HUES64 (cell line): Measurements from ENCODE around the gene GDF15.
"Not testable (repeated sequence)": the region's sequence is repeated elsewhere in the genome, so short reads cannot be mapped to it uniquely, and the experiment has no call there.

Experiments
- H3K27ac ChIP-seq: 2 replicates; pipeline ENCODE4 v1.7.0; 2013; ENCODE audit warnings: low read depth, low read length, inconsistent platforms
- H3K27me3 ChIP-seq: 2 replicates; pipeline ENCODE4 v1.6.1; 2013; ENCODE audit warnings: mild to moderate bottlenecking, low read length; ENCODE audit not compliant: insufficient read depth
- H3K36me3 ChIP-seq: 2 replicates; pipeline ENCODE4 v1.6.1; 2013; ENCODE audit warnings: mild to moderate bottlenecking, low read length; ENCODE audit not compliant: insufficient read depth
- H3K4me1 ChIP-seq: 2 replicates; pipeline ENCODE4 v1.6.1; 2013; ENCODE audit warnings: mild to moderate bottlenecking, low read length, moderate library complexity; ENCODE audit not compliant: insufficient read depth
- H3K4me3 ChIP-seq: 2 replicates; pipeline ENCODE4 v1.5.1; 2013; ENCODE audit warnings: mild to moderate bottlenecking, low read length, moderate library complexity
- H3K9ac ChIP-seq: 2 replicates; pipeline ENCODE4 v1.6.1; 2013; ENCODE audit warnings: mild to moderate bottlenecking, low read depth, low read length
- H3K9me3 ChIP-seq: 2 replicates; pipeline ENCODE4 v1.6.1; 2013; ENCODE audit warnings: low read depth, low read length; ENCODE audit not compliant: insufficient read depth
- WGBS: fragments of 150-250, 120-280 bp; methylation state at CpG from one replicate; pipeline ENCODE4 v1.1.7; 2013; ENCODE audit warnings: missing lambda C conversion rate; 5-methylcytosine and 5-hydroxymethylcytosine counted together

GDF15 gene

DNA sequence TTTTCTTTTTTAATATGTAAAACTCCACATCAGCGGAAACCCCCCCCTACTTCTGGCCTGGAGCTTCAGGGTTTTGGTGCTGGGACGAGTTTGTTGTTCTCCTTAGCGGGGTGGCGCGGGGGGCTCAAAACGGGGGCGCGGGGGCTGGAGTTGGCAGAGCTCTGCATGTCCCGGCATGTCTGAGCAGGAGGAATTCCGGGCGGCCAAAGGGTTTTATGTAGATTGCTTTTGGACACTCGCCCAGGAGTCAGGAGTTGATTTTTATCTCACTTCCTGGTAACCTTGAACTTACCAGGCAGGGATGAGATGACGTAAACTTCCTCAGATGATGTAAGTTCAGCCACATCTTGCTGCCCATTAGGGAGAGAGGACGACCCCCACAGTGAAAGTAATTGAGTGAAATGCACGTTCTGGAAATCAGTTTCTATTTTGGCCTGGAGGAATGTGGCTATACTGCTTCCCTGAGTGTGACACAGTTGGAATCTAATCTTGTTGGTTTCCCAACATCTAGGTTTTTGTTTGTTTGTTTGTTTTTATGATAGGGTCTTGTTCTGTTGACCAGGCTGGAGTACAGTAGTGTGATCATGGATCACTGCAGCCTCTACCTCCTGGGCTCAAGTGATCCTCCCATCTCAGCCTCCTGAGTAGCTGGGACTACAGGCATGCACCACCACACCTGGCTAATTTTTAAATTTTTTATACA lies 21.0 kb upstream of the GDF15 start:
- WGBS: 71% methylated on average over 15 of the region's 15 CpGs

DNA sequence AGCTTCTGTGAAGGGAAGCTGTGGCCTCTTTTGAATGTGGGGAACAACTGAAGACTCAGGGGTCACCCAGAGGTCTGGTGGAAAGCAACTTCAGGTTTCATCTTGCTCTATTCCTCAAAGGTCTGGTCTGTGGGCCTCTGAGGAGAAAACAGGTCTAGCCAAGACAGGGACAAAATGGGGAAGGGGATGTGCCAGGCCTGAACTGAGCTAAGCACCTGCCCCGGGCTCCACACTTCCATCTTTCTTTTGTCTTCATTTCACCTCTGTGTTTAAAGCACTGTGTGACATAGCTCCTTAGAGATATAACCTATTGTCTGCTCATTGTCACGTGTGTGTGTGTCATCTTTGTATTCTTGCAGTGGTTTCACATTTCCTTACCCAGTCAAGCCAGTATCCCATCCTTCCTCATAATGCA lies 19.9 kb upstream of the GDF15 start:
- no peaks in the 10 kb centered on the region for H3K9me3 ChIP-seq
- peaks cover 12% of the 10 kb centered on the region; the same call in 1 of the 2 replicates for H3K36me3 ChIP-seq
- no peak overlapping the region for H3K4me3 ChIP-seq
- peaks cover 7% of the 10 kb centered on the region for H3K4me1 ChIP-seq
- no peak overlapping the region for H3K27ac ChIP-seq
- 93% methylated on average over 2 of the region's 2 CpGs for WGBS
- H3K27me3 ChIP-seq: no peaks in the 10 kb centered on the region
- no peak overlapping the region for H3K9ac ChIP-seq

More for the DNA sequence above, 21.0 kb upstream of the GDF15 start:
- Histone ChIP-seq H3K4me3 (no peak overlapping the region), H3K9ac (peak overlapping the region; percentile 57), H3K4me1 (peaks cover 7% of the 10 kb centered on the region), H3K27me3 (no peaks in the 10 kb centered on the region), H3K27ac (peak overlapping the region; percentile 56), H3K9me3 (no peaks in the 10 kb centered on the region), H3K36me3 (peaks cover 14% of the 10 kb centered on the region; the same call in 1 of the 2 replicates)

DNA sequence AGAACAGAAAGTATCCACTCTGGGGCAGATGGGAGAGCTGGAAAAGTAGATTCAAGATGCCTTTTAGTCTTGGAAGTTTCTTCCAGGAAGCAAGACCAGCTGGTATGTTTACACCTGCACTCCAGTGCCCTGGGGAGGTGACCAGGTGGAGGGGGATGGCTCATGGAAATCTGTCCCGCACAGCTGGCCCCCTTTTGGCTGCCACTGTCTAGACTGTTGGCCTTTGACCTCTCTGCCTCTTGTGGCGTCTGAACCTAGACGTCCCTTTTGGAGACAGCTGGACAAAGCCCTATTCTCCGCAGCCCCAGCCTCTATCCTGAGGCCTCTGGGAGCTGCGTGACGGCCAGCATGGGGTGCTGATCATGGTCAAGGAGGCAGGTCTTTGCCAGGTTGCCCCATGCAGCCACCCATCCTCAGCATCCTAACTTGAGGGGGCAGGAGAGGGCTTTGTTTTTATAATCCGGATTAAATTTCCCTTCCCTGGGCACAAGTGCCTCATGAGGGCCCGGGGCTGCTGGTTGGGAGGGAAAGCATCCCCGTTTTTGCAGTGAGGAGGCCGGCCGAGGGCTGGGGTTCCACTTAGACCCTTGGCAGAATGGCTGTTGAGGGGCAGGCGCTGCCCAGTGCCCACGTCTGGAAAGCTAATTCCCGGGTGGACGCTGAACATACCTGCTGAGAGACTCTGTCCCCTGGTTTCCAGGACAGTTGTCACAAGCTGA lies 17.3 kb upstream of the GDF15 start:
- 90% methylated on average over 15 of the region's 15 CpGs for WGBS
- Histone ChIP-seq H3K36me3 (peaks cover 2% of the 10 kb centered on the region; the same call in 1 of the 2 replicates), H3K4me1 (peaks cover 8% of the 10 kb centered on the region), H3K9me3 (no peaks in the 10 kb centered on the region), H3K27ac (no peak overlapping the region), H3K9ac (no peak overlapping the region), H3K27me3 (no peaks in the 10 kb centered on the region), H3K4me3 (no peak overlapping the region)

DNA sequence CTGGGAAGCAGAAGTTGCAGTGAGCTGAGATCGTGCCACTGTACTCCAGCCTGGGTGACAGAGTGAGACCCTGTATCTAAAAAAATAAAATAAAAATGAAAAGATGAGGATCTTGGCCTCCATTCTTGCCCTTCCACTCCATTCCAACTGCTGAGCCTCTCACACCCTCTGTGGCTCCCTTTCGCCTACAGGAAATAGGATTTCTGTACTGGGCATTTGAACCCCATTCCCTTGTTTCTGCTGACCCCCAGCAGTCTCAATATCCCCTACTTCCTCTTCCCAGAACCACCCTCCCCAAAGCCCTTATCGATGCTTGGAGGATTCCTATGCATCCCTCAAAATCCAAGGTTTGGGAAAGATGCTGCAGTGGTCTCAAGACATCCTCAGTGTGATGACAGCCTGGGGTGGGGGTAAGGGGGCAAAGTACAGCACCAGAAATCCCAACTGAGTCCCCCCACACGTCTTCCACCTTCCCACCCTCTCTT lies 12.5 kb upstream of the GDF15 start:
- Histone ChIP-seq H3K27me3 (no peaks in the 10 kb centered on the region), H3K27ac (peak overlapping the region; percentile 85), H3K4me3 (no peak overlapping the region), H3K9me3 (no peaks in the 10 kb centered on the region), H3K36me3 (no peaks in the 10 kb centered on the region), H3K9ac (peak overlapping the region; percentile 58; the same call in 1 of the 2 replicates), H3K4me1 (peaks cover 11% of the 10 kb centered on the region; the same call in 1 of the 2 replicates)
- 72% methylated on average over 4 of the region's 4 CpGs for WGBS

DNA sequence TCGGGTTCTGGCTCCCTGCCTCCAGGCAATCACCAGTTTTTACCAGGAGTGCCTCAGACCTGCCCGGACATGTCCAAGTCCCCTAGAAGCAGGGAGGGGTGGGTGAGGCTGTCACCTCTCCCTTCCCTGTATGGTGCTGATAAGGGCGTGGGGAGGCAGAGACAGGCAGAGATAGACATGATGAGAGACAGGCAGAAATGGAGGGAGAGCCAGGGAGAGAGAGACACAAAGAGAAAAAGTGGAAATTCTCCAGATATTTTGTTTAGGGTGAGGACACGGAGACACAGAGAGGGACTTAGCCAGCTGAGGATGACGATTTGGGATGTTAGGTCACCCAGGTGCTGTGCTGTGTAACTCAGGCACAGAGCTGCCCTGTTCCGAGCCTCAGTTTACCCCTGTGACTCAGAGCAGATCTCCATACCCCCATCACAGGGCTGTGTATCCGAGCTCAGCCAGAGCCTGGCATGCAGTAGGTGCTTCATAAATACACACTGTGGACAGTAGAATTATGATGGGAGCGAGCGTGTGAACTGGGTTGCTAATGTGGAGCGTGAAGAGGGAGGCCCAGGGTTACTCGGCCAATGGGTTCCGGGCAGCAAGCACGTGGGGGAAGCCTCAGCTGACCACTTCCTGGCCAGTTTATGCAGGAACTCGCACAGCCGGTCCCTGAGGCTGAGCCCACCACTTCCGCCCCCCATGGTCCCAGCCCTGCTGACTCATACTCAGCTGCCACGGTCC lies 11.9 kb upstream of the GDF15 start:
- Histone ChIP-seq H3K9me3 (no peaks in the 10 kb centered on the region), H3K27ac (peak overlapping the region; percentile 85), H3K36me3 (no peaks in the 10 kb centered on the region), H3K4me3 (no peak overlapping the region), H3K9ac (peak overlapping the region; percentile 58), H3K27me3 (no peaks in the 10 kb centered on the region), H3K4me1 (peaks cover 11% of the 10 kb centered on the region; the same call in 1 of the 2 replicates)
- 33% methylated on average over 17 of the region's 17 CpGs for WGBS

DNA sequence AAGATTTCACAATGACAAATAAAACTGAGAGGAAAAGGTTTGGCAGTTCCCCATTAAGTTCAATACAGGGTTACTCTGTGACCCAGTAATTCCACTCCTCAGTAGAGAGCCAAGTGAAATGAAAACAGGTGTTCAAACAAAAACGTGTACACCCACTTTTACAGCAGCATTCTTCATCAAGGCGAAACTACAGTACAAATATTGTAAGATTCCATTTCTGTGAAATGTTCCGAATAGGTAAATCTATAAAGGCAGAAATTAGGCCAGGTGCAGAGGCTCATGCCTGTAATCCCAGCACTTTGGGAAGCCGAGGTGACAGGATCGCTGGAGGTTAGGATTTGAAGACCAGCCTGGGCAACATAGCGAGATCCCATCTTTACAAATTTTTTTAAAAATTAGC lies 8.9 kb upstream of the GDF15 start:
- Histone ChIP-seq H3K4me3 (no peak overlapping the region), H3K36me3 (no peaks in the 10 kb centered on the region), H3K9ac (no peak overlapping the region), H3K27ac (no peak overlapping the region), H3K27me3 (no peaks in the 10 kb centered on the region), H3K4me1 (peaks cover 11% of the 10 kb centered on the region; the same call in 1 of the 2 replicates), H3K9me3 (no peaks in the 10 kb centered on the region)
- WGBS: 98% methylated on average over 6 of the region's 6 CpGs

DNA sequence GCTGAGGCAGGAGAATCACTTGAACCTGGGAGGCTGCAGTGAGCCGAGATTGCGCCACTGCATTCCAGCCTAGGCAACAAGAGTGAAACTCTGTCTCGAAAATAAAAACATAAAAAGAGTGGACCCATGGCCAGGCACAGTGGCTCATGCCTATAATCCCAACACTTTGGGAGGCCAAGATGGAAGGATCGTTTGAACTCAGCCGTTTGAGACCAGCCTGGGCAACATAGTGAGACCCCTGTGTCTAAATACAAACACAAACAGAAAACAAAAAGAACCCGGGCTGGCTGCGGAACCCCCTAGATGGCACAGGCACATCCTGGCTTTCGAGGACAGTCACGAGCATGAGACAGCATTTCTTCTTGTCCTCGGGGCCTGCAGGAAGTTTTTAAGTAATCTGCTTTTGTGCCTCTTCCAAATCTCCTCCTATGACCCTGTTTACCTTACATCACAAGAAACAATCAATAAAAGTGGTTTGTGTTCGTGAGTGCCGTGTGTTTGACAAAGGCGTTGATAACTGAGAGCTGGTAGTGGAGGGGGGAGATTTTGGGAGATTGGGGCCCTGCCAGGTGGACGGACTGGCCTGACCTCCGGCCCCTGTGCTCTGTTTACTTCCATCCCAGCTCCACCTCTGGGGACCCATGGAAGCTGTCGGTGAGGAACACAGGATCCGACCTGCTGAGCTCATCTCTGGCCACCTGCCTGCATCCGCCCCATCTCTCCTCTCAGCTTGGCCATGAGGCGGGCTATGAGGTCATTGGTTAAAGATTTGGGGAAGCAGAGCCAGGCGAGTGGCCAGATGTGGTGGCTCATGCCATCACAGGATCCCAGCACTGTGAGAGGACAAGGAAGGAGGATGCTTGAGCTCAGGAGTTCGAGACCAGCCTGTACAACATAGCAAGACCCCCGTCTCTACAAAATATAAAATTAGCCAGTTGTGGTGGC lies 5.9 kb upstream of the GDF15 start:
- H3K4me3 ChIP-seq: no peak overlapping the region
- WGBS: 83% methylated on average over 22 of the region's 22 CpGs
- no peaks in the 10 kb centered on the region for H3K27me3 ChIP-seq
- no peak overlapping the region for H3K27ac ChIP-seq
- H3K4me1 ChIP-seq: no peaks in the 10 kb centered on the region
- H3K36me3 ChIP-seq: no peaks in the 10 kb centered on the region
- no peaks in the 10 kb centered on the region for H3K9me3 ChIP-seq
- H3K9ac ChIP-seq: no peak overlapping the region

DNA sequence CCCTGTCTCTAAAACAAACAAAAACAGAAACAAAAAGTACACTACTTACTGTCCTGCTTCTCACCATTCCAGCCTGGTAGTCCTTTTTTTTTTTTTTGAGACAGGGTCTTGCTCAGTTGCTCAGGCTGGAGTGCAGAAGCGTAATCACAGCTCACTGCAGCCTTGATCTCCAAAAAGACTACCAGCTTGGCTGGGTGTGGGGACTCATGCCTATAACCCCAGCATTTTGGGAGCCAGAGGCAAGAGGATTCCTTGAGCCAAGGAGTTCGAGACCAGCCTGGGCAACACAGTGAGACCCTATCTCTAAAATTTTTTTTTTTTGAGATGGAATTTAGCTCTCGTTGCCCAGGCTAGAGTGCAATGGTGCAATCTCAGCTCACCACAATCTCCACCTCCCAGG lies 5.1 kb upstream of the GDF15 start:
- no peaks in the 10 kb centered on the region for H3K9me3 ChIP-seq
- no peaks in the 10 kb centered on the region for H3K36me3 ChIP-seq
- H3K4me3 ChIP-seq: no peak overlapping the region
- H3K27me3 ChIP-seq: no peaks in the 10 kb centered on the region
- WGBS: 78% methylated on average over 3 of the region's 3 CpGs
- H3K27ac ChIP-seq: no peak overlapping the region
- peaks cover 5% of the 10 kb centered on the region; the same call in 1 of the 2 replicates for H3K4me1 ChIP-seq
- H3K9ac ChIP-seq: no peak overlapping the region

DNA sequence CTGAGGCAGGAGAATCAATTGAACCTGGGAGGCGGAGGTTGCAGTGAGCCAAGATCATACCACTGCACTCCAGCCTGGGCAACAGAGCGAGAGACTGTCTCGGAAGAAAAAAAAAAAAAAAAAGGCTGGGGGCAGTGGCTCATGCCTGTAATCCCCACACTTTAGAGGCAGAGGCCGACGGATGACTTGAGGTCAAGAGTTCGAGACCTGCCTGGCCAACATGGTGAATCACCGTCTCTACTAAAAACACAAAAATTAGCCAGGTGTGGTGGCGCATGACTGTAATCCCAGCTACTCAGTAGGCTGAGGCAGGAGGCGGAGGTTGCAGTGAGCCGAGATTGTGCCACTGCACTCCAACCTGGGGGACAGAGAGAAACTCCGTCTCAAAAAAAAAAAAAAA lies 2.3 kb upstream of the GDF15 start:
- H3K9ac ChIP-seq, H3K27ac ChIP-seq, H3K9me3 ChIP-seq, H3K4me3 ChIP-seq, H3K4me1 ChIP-seq, H3K36me3 ChIP-seq: not testable (repeated sequence)
- 92% methylated on average over 11 of the region's 11 CpGs for WGBS
- peaks cover 19% of the 10 kb centered on the region for H3K27me3 ChIP-seq

DNA sequence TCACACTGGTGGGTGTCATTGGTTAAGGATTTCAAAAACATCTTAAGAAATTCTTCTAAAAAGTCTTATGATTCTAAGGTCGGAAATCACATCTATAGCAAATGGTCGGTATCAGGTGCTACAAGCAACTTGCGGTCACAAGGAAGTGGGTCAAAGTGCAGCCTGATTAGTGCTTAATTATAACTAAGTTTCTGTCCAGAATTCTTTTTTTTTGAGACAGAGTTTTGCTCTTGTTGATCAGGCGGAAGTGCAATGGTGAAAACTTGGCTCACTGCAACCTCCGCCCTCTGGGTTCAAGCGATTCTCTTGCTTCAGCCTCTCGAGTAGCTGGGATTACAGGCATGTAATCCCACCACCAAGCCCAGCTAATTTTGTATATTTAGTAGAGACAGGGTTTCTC lies 1.2 kb upstream of the GDF15 start:
- Histone ChIP-seq H3K9me3 (no peaks in the 10 kb centered on the region), H3K9ac (no peak overlapping the region), H3K4me3 (no peak overlapping the region), H3K4me1 (peaks cover 6% of the 10 kb centered on the region; the same call in 1 of the 2 replicates), H3K27me3 (peaks cover 25% of the 10 kb centered on the region), H3K36me3 (no peaks in the 10 kb centered on the region), H3K27ac (no peak overlapping the region)
- 93% methylated on average over 7 of the region's 7 CpGs for WGBS
